Measurements from ENCODE around the gene ARHGEF25.
"Not testable (repeated sequence)": the region's sequence is repeated elsewhere in the genome, so short reads cannot be mapped to it uniquely, and the experiment has no call there.

Gene ARHGEF25

DNA sequence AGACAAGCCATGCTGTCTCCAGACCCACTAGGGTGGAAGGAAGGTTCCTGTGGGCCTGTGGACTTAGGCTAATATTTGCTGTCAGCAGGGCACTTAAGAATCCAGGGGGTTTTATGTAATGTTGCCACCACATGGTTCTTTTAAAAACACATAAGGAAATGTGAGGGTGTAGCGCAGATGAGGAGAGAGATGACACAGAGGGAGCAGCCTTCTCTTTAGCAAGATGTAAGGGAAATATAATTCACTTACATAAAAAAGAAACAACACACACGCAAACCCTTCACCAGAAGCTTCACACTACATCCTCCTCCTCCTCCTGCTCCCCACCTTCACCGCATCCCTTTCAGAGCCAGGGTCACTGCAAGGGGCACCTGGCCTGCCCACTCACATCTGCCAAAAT lies 25.1 kb upstream of the ARHGEF25 start:
- no peak for FAIRE-seq

DNA sequence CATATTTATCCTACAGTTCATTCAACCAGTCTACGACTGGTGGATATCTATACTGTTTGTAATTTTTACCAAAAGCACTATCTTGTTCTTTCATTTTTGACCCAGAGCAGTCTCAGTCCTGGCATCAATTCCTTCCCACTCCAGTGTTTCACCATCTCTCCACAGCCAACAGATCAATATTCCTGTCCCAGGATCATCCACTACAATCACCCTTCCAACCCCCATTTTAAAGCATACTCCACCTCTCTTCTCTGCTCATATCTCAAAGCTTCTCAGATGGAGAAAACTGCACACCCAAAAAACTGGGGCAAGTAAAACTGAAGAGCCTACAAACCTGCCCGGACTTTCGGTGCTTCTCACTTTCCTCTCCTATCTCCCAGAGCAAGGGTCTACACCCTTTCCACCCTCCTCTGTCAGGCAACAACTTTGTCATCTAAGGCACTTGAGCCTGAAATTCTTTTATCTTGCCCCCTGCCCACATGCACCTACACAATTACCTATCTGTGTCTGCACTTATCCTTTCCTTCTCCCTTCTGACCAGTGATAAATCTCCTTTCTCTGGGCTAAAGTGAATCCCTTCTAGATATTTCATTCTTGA lies 24.3 kb upstream of the ARHGEF25 start:
- FAIRE-seq, result no peak

DNA sequence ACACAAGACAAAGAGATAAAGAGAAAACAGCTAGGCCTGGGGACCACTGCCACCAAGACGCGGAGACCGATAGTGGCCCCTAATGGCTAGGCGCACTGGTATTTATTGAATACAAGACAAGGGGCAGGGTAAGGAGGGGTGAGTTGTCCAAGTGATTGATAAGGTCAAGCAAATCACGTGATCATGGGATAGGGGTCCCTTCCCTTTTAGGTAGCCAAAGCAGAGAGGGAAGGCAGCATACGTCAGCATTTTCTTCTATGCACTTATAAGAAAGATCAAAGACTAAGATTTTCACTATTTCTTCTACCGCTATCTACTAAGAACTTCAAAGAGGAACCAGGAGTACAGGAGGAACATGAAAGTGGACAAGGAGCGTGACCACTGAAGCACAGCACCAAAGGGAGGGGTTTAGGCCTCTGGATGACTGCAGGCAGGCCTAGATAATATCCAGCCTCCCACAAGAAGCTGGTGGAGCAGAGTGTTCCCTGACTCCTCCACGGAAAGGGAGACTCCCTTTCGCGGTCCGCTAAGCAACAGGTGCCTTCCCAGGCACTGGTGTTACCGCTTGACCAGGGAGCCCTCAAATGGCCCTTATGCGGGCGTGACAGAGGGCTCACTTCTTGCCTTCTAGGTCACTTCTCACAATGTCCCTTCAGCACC lies 22.2 kb upstream of the ARHGEF25 start:
- not testable (repeated sequence) for FAIRE-seq

DNA sequence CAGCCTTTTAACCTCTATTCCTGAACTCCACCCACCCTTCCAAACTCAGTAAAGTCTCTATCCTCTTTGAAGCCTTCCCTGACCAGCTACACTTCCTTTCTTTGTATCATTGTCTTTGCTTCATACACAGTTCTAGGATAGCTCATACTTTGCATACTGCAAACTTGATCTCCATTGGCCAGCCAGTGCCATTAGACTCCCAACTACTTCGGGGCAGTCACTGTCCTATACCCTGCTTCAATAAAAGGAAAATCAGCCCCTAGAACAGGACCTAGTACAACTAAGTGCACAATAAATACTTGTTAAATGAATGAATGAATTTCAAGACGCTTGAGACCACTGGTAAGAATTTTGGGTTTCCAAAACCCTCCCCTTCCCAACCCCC lies 20.8 kb upstream of the ARHGEF25 start:
- FAIRE-seq, result no peak

DNA sequence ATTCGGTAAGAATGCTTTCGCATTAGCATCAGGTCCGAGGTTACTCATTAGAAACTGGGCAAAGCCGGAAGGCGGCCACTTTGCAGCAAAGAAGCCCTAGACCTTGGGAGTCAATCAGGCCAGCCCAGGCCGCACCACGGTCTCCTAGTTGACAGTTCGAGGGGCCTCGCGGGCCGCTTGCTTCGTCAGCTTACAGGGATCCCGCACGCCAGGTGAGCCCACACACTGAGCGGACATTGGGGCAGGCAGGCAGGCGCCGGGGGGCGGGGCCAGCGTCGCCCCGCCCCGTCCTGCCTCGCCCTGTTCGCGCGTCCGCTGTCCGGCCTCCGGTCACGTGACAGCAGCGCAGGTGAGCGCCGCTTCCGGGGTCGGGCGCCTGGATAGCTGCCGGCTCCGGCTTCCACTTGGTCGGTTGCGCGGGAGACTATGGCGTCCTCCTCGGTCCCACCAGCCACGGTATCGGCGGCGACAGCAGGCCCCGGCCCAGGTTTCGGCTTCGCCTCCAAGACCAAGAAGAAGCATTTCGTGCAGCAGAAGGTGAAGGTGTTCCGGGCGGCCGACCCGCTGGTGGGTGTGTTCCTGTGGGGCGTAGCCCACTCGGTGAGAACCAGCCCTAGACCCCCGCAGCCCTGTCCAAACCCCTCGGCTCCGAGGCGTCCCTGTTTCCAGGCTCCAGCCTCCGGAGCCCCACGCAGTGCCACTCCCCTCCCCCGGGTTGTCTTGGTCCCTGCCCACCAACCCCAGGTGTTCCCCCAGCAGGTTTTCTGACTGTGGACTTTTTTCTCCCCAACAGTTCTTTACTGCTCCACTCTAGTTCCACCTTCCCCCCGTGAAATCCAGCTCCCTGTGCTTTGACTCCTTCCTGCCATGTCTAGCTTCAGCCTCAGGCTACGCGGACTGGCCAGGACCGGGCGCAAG lies 20.1 kb upstream of the ARHGEF25 start, which contains the start of gene PIP4K2C:
Gene PIP4K2C (plus strand): TSS at position 329 of the 918 bp plus-strand sequence. CDS start 98 bp downstream, at position 427.
- no peak for FAIRE-seq

DNA sequence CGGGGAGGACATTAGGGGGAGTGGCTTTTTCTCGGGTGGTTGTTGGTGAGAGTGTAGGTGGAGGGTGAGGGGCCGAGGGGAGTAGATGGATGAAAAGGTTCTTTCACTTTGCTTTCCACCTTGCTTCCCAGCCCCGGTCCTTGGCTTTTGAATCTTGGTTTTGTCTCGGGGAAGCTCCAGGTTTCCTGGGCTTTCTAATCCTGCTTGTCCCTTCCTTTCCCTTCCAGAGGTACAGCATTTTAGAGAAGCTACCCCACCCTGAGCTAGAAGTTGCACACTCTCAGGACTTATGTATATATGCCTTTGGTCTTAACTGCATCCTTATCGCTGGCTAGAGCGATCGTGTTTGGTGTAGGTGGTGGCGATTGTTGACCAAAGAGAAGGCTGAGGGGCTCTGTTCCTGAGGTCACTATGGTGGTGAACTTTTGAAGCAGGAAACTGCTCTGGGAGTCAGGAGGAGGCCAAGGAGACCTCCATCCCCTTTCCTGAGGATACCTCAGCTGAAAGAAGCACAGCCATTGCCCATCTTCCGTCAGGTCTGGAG lies 19.4 kb upstream of the ARHGEF25 start:
- FAIRE-seq, result no peak

DNA sequence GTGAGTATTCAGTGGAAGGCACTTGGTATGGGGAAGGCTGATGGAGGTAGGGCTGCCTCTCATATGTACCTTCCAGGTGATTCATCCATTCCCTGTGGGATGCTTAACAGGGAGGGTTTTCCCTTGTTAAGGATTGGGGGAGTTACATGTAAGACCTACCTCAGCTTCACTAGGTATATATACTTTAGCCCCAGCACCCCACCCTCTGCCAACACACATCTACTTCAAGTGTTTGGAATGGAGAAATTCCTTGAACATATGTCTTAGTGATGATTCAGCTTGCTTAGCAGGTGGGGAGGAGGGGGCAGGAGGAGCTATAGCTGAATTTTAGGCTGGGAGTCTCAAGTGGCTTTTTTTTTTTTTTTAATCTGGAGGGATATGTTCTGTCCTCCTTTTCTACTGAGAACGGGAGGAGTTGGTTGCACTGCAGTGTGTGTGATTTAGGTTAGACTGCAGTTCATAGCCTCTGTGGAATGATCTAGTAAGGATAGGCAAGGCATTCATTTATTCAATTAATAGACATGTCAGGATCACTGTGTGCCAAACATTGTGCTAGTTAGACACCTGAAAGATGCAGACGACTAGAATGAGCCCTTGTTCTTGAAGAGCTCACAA lies 18.6 kb upstream of the ARHGEF25 start:
- FAIRE-seq, result no peak

DNA sequence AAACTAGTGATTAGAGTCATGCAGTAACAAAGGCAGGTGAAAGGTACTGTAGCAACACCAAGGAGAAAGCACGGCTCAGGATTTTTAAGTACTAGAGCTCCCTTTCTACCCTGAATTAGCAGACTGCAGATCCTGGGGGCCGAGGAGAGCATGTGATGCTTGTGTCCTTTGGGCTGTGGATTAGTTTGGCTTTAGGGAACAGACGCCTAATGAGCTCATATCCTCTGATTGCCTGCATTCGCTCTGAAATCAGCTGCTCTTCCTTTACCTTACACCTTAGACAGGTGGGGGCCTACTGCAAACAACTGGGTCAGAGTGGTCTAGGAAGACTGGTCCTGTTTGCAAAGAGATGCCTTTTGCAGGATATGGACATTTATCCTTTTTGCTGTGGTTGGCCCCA lies 18.0 kb upstream of the ARHGEF25 start:
- FAIRE-seq, result no peak

DNA sequence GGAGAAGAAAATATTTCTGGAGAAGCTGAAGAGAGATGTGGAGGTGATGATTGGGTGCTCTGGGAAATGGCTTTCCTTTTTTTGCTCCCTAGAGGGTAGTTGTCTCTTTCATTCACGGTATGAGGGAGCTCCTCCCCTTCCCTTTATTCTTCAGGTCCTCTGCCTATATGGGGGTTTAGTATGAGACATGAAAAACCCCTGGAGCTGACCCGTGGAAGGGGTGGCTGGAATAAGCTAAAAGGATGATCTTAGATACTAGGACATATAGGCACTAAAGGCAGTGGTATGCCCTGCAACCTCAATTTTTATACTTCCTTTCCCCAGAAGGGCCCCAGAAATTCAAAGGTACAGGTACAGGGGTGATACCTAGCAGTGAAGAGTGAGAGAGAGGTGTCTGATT lies 10.8 kb upstream of the ARHGEF25 start:
- FAIRE-seq, result no peak

DNA sequence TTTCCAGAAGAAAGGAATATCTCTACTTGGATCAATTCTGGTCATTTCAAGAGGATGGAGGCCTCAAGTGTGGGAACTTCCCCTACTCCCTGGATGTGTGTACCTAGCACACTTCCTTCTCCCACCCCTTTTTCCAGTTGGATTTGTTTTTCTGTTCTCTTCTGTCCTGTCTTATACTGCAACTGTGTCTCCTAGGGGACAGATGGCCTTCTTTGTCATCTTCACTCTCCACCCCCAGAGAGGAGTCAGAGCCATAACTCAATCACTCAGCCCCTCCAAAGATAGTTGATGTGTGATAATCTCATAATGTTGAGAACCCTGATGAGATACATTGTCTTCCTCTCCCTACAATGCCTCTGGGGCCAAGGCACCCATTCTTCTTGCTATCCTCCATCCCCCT lies 8.7 kb upstream of the ARHGEF25 start:
- no peak for FAIRE-seq

DNA sequence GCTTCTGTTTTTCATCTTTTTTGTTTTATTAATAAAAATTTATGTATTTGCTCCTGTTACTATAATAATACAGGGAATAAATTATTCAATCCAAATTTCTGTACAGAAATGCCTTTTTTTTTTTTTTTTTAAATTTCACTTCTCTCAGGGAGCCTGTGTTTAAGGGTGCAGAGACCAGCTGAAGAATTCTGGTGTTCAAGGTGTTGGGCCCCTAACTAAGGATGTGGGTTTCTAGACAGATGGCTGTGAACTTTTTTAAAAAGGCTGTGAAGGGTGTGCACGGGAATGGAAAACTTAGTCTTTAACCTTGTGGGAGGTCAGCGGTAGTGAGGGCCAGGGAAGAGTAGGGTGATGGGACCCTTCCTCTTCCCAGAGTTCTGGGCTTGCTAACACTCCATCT lies 7.9 kb upstream of the ARHGEF25 start:
- no peak for FAIRE-seq

DNA sequence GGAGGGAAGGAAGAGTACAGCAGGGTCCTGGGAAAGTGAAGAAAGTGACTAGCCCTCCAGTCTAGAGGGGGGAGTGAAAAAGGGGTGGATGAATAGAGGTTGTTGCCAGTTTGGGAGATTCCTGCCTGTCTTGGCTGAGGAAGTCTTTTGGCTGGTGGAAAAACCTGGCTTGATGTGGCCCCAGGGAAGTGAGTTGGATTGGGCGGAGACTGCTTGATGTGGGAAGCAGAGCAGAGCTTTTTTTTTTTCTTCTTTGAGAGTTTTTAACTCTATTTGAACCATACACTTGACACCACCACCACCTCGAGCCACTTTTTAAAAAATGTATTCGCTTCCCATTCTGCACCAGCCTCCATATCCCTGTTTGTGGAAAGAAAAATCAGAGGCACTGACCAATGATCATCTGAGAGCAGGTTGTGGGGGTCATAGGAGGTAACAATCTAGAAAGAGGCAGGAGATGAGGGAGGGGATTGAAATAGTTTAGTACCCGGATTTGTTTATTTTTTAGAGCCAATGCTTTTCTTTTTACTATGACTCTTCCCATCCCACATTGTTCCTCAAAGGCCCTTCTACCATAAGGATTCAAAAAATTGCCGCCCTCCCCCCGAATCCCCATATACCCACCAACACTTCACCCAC lies 7.3 kb upstream of the ARHGEF25 start:
- FAIRE-seq, result no peak

DNA sequence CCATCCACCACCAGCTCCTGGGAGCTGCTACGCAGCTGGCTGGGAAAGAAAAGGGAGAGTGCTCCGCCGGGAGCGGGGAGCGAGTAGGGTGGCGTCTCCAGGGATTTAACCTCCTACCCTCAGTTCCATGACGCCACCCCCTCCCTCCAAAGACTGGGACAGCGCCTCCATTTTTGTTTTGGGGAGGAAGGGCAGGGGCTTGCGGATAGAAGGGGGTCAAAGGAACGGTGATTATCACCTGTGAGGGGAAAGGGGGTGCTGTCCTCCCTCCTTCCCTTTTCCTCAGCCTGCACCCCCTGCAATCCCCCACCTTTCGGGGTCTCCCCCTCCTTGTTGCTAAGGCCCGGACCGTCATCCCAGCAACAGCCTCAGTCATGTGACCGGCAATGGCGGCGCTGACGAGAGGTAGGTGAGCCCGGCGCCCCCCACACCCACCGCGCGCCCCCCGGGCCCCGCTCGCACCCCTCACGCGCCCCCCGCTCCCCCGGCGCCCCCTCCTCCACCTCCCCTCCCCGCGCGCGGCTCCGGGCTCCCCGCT lies 6.7 kb upstream of the ARHGEF25 start, which contains the start of gene DTX3:
Gene DTX3 (plus strand): TSS at position 371 of the 538 bp plus-strand sequence. CDS start 1,694 bp downstream, outside the sequence.
- FAIRE-seq, result no peak

DNA sequence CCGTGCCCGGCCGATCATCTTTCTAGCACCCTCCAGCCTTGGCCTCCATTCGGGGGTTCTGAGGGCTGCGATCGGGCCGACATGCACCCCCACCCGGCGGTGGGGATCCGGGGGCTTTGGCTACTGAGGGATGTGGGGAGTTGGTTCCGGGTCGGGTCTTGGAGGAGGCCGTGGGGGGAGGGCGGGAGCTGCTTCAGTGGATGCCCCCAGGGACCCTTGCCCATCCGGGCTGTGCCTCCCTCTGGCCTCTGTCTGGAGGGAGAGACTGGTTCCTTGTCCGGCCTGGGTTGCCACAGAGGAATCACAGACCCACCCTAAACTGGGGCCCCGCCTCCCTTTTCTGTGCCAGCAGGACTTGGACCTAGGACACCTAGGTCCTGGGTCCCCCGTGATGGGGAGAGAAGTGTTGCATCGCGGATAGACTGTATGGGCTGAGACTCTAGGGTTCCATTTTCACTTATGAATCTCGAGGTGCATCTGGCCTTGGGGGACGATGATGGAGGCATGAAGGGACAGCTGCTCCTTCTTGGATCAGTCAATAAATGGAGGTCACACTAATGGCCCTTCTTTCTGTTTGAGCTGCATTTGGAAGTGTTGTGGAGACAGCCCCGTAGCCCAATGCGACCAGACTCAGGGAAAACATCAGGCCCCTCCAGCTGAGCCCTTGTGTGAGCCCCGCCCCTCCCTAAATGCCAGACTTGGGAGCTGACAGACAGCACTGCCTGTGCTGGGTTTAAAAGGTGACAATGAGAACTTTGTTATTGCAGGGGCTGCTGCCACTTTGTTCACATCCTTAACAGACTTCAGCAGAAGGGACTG lies 6.0 kb upstream of the ARHGEF25 start:
- no peak for FAIRE-seq

DNA sequence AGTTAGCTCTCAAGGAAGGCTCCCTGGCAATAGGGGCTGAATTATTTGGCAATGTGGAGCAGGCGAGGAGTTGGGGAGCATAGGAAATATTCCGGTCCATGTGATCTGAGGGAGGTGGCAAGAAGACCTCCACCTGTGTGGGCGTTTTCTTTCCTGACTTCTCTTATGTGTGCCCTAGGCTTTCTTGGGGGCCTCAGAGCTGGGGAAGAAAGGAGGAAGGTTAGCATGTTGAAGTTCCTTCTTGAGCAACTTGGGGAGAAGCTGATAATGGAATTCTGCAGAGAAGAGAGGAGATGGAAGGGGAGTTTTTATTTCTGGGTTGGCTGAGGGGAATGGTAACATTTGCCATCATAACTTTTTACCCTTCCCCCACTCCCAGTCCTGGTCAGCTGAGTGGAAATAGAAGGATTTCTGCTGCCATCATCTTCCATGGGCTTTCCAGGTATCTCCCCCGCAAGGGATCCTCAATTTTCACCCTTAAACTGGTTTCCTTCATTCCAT lies 5.4 kb upstream of the ARHGEF25 start:
- FAIRE-seq, result no peak

DNA sequence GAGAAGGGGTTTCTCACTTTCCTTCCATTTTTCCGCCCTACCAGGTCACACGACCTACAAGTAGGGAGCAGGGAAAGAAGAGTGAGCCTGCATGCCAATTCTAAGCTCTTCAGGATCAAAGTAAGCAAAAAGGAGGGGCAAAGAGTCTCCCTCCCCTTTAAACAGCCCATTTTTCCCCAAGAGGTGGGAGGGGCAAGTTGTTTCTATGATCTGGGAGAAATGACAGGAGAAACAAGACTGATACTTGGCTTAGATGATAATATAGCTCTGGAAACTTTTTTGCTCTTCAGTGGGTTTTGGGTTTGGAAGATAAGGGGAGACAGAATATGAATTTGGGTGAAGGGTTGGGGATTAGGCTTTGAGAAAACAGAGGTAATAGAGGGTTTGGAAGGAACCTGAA lies 4.8 kb upstream of the ARHGEF25 start:
- no peak for FAIRE-seq

DNA sequence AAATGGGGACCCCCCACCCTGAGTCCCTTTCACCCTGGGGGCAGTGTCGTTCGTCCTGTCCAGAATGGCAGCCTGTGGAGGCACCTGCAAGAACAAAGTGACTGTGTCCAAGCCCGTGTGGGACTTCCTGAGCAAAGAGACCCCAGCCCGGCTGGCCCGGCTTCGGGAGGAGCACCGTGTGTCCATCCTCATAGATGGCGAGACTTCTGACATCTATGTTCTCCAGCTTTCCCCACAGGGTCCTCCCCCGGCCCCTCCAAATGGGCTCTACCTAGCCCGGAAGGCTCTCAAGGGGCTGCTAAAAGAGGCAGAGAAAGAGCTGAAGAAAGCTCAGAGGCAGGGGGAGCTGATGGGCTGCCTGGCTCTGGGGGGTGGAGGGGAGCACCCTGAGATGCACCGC lies 4.4 kb upstream of the ARHGEF25 start:
- no peak for FAIRE-seq

DNA sequence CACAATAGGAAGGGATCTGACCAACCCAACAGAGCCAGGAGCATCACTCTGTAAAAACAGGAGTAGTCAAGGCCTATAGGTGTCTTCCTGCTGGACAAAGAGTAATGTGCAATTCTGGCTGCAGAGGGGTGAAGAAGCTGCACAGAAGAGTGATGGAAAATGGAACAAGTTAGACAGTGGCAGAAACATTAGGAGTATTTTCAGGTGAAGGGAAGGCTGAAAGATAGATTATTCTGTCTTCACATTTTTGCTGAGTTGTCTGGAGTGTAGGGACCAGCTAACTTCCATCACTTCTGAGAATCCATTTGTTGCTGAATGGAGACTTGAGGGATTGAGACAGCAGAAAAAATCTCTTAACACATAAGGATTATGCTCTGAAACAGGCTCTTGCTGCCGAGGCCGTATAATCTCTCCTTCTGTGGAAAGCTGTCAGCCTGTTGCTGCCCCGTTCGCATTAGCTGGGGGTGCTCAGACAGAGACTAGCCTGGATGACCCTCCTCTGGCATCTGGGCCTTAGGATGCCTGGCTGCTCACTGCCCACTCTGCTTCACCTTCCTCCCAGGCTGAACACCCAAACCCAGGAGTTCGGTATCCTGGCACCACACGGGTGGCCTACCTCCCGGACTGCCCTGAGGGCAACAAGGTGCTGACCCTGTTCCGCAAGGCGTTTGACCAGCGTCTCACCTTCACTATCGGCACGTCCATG lies 3.1 kb upstream of the ARHGEF25 start:
- no peak for FAIRE-seq

DNA sequence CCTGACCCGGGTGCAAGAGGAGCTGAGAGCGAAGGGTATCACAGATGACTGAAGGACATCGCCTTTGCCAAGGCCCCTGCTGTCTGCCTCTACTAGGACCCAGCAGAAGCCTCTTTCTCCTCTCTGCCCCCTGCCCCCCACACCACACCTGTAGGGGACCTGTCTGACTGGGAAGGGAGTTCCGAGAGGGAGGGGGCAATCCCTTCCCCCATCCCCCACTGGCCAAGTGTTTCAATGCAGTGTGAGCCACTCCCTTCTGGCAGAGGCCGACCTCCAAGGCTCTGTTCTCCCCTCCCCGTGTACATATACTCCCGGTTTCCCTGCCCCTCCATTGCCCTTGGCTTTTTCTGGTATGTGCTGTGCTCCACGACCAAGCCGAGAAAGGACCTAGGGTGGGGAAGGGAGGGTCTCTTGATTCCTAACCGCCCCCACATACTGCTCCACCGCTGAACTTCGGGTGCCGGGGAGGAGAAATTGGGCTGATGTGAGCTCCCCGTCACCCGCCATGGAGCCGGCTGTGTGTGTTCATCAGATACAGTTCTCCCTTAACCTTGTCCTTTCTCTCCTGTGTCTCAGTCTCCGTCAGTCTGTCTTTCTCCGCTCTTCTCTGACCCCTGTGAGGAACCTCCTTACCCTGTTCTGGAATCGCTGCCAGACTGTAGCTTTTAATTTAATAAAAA lies 2.0 kb upstream of the ARHGEF25 start:
- FAIRE-seq, result no peak

Measured in colon (tissue), 2 donors.